H1 (cell line): ENCODE measurements around the gene C3AR1. TPM values are rescaled to one million over a fixed set of nuclear protein-coding genes. Genes with fewer than 3 reads are reported as not detected.

Source experiments
- CTCF ChIA-PET: fragments of 300-600 bp; sonication (Branson Sonifier 250); formaldehyde crosslinking; loops from one replicate; lab custom pipeline; 2021; ENCODE audit not compliant: partially characterized antibody; lab: Charles Lee
- POLR2A ChIA-PET: fragments of 300-600 bp; sonication (Branson Sonifier 250); formaldehyde crosslinking; loops from one replicate; lab custom pipeline; 2021; ENCODE audit warnings: inconsistent platforms; ENCODE audit not compliant: partially characterized antibody; lab: Charles Lee
- DNase-seq, 2 experiments: peaks; one replicate each; pipeline versions ENCODE4 v3.0.0 to v3.0.0-alpha.2; 2010 to 2022; ENCODE audit warnings: low spot score in 2 of 2, low read depth in 1 of 2, mixed read lengths in 1 of 2
- FAIRE-seq: peaks from 2 replicates; lab custom pipeline; 2011; peaks lifted over from hg19 to GRCh38; lab: Jason Lieb, UNC
- H2AFZ ChIP-seq: 2 replicates; pipeline ENCODE4 v1.8.1; 2012; ENCODE audit warnings: low read length, inconsistent platforms
- H2AK5ac ChIP-seq: 2 replicates; pipeline ENCODE4 v1.6.1; 2013; ENCODE audit warnings: low read depth, low read length
- H2BK120ac ChIP-seq: replicated peaks from 2 replicates; pipeline ENCODE3; 2013; ENCODE audit warnings: low read depth, low read length, inconsistent platforms
- H2BK12ac ChIP-seq: 2 replicates; pipeline ENCODE4 v1.6.1; 2013; ENCODE audit warnings: low read depth, low read length
- H2BK15ac ChIP-seq: 2 replicates; pipeline ENCODE4 v1.6.1; 2013; ENCODE audit warnings: low read length
- H2BK20ac ChIP-seq: 2 replicates; pipeline ENCODE4 v1.6.1; 2013; ENCODE audit warnings: low read length
- H2BK5ac ChIP-seq: 2 replicates; pipeline ENCODE4 v1.6.1; 2013; ENCODE audit warnings: low read depth, low read length
- H3K14ac ChIP-seq: 2 replicates; pipeline ENCODE4 v1.6.1; 2013; ENCODE audit warnings: inconsistent platforms; ENCODE audit not compliant: insufficient read length
- H3K18ac ChIP-seq: 2 replicates; pipeline ENCODE4 v1.6.1; 2013; ENCODE audit warnings: low read length; ENCODE audit errors: extremely low read depth
- H3K23ac ChIP-seq: 2 replicates; pipeline ENCODE4 v1.6.1; 2013; ENCODE audit warnings: inconsistent platforms; ENCODE audit not compliant: insufficient read length
- H3K23me2 ChIP-seq: 2 replicates; pipeline ENCODE4 v1.6.1; 2013; ENCODE audit warnings: low read depth, low read length
- H3K27ac ChIP-seq: 2 replicates; pipeline ENCODE4 v1.6.1; 2011; ENCODE audit warnings: low read depth, low read length, inconsistent platforms
- H3K27me3 ChIP-seq, 4 experiments: replicated peaks in 1 of 4; 1 replicate in 1 of 4; 2 replicates in 3 of 4; pipeline versions ENCODE4 v1.6.1 to v1.8.1; 2011 to 2013; ENCODE audit warnings: low read length in 3 of 4, mild to moderate bottlenecking in 3 of 4, inconsistent platforms in 2 of 4, mixed read lengths in 2 of 4, moderate library complexity in 1 of 4; ENCODE audit not compliant: control insufficient read depth in 3 of 4, insufficient read depth in 3 of 4; ENCODE audit errors: extremely low read depth in 1 of 4
- H3K36me3 ChIP-seq, 4 experiments: 2 replicates each; pipeline versions ENCODE4 v1.6.1 to v1.8.1; 2011 to 2013; ENCODE audit warnings: mild to moderate bottlenecking in 4 of 4, low read length in 3 of 4, moderate library complexity in 2 of 4, control low read depth in 1 of 4, inconsistent platforms in 1 of 4; ENCODE audit not compliant: insufficient read depth in 4 of 4, control insufficient read depth in 2 of 4
- H3K4ac ChIP-seq: replicated peaks from 2 replicates; pipeline ENCODE3; 2013; ENCODE audit warnings: low read length, low read depth, mixed read lengths, inconsistent platforms; ENCODE audit not compliant: insufficient read length
- H3K4me1 ChIP-seq, 4 experiments: replicated peaks in 1 of 4; 1 replicate in 1 of 4; 2 replicates in 3 of 4; pipeline versions ENCODE4 v1.6.1 to v1.8.1; 2011 to 2013; ENCODE audit warnings: low read length in 3 of 4, inconsistent platforms in 2 of 4, mixed read lengths in 1 of 4; ENCODE audit not compliant: insufficient read depth in 4 of 4, control insufficient read depth in 3 of 4
- H3K4me2 ChIP-seq, 2 experiments: 2 replicates each; pipeline versions ENCODE4 v1.6.1 to v1.8.1; 2011 to 2013; ENCODE audit warnings: low read depth in 2 of 2, low read length in 2 of 2, control low read depth in 1 of 2, inconsistent platforms in 1 of 2, mild to moderate bottlenecking in 1 of 2; ENCODE audit not compliant: insufficient read depth in 1 of 2
- H3K4me3 ChIP-seq, 4 experiments: fragments of 200-600, 300-600 bp in 1 of 4; sonication (generic), shearing (Covaris generic), sonication (Bioruptor Twin) in 1 of 4; 2 replicates each; pipeline versions ENCODE4 v1.5.1 to v1.8.1; 2011 to 2016; ENCODE audit warnings: low read length in 4 of 4, low read depth in 3 of 4, control low read depth in 2 of 4, inconsistent platforms in 2 of 4, mild to moderate bottlenecking in 2 of 4, mixed read lengths in 1 of 4, moderate library complexity in 1 of 4; ENCODE audit not compliant: insufficient read depth in 2 of 4; ENCODE audit errors: extremely low read depth in 1 of 4
- H3K56ac ChIP-seq: replicated peaks from 2 replicates; pipeline ENCODE3; 2013; ENCODE audit warnings: low read depth, mild to moderate bottlenecking, mixed read lengths, low read length, inconsistent platforms; ENCODE audit not compliant: insufficient read length
- H3K79me1 ChIP-seq: 2 replicates; pipeline ENCODE4 v1.6.1; 2013; ENCODE audit warnings: low read depth, low read length, control low read depth
- H3K79me2 ChIP-seq, 2 experiments: 2 replicates each; pipeline versions ENCODE4 v1.6.1 to v1.8.1; 2012 to 2013; ENCODE audit warnings: low read length in 2 of 2, mild to moderate bottlenecking in 2 of 2, inconsistent platforms in 1 of 2; ENCODE audit not compliant: insufficient read depth in 2 of 2, control insufficient read depth in 1 of 2
- H3K9ac ChIP-seq, 4 experiments: replicated peaks in 1 of 4; 1 replicate in 1 of 4; 2 replicates in 3 of 4; pipeline versions ENCODE4 v1.6.1 to v1.8.1; 2011 to 2013; ENCODE audit warnings: low read depth in 3 of 4, low read length in 3 of 4, control low read depth in 2 of 4, mild to moderate bottlenecking in 2 of 4, moderate library complexity in 2 of 4, inconsistent platforms in 1 of 4; ENCODE audit errors: extremely low read depth in 1 of 4
- H3K9me3 ChIP-seq, 2 experiments: 2 replicates each; pipeline versions ENCODE4 v1.6.1 to v1.8.1; 2012 to 2013; ENCODE audit warnings: mild to moderate bottlenecking in 2 of 2, moderate library complexity in 2 of 2, control low read depth in 1 of 2, inconsistent platforms in 1 of 2, low read depth in 1 of 2, low read length in 1 of 2, mixed read lengths in 1 of 2; ENCODE audit not compliant: insufficient read depth in 2 of 2
- H4K20me1 ChIP-seq, 2 experiments: replicated peaks in 1 of 2; 2 replicates each; pipeline versions ENCODE3 to v1.8.1; 2011 to 2013; ENCODE audit warnings: inconsistent platforms in 2 of 2, low read length in 2 of 2, mild to moderate bottlenecking in 1 of 2; ENCODE audit not compliant: insufficient read depth in 2 of 2, control insufficient read depth in 1 of 2
- H4K5ac ChIP-seq: 2 replicates; pipeline ENCODE4 v1.6.1; 2013; ENCODE audit warnings: low read length, low read depth, mixed read lengths, inconsistent platforms; ENCODE audit not compliant: insufficient read length
- H4K8ac ChIP-seq: 2 replicates; pipeline ENCODE4 v1.8.0; 2013; ENCODE audit warnings: mild to moderate bottlenecking, moderate library complexity, low read length, inconsistent platforms; ENCODE audit not compliant: insufficient read depth; ENCODE audit errors: extremely low read depth
- H4K91ac ChIP-seq: replicated peaks from 2 replicates; pipeline ENCODE3; 2013; ENCODE audit warnings: low read length, mixed read lengths, inconsistent platforms; ENCODE audit not compliant: insufficient read length
- CEBPB ChIP-seq: IDR thresholded peaks from 2 replicates; pipeline ENCODE4 v1.6.1; 2012; ENCODE audit warnings: low read depth, low read length
- CTBP2 ChIP-seq: IDR thresholded peaks from 2 replicates; pipeline ENCODE4 v1.7.0; 2011; ENCODE audit warnings: borderline replicate concordance, mild to moderate bottlenecking, moderate library complexity, mixed read lengths, low read length; ENCODE audit not compliant: insufficient read depth, insufficient read length
- EP300 ChIP-seq, 2 experiments: IDR thresholded peaks; 1 replicate in 1 of 2; 2 replicates in 1 of 2; pipeline ENCODE4 v1.6.1; 2011 to 2012; ENCODE audit warnings: low read depth in 2 of 2, low read length in 2 of 2, mild to moderate bottlenecking in 2 of 2, borderline replicate concordance in 1 of 2, inconsistent platforms in 1 of 2, moderate library complexity in 1 of 2
- JUN ChIP-seq: IDR thresholded peaks from 2 replicates; pipeline ENCODE4 v1.6.1; 2011; ENCODE audit warnings: low read depth, mild to moderate bottlenecking, improper control_type of control experiment, low read length
- SAP30 ChIP-seq: fragments of 300-600 bp; sonication (generic); IDR thresholded peaks from 2 replicates; pipeline ENCODE4 v1.7.1; 2012; ENCODE audit warnings: low read length, moderate library complexity, mild to moderate bottlenecking, inconsistent platforms; ENCODE audit not compliant: insufficient read depth, insufficient replicate concordance
- SIRT6 ChIP-seq: IDR thresholded peaks from one replicate; pipeline ENCODE4 v1.7.1; 2012; ENCODE audit warnings: low read length, inconsistent platforms
- SP2 ChIP-seq: IDR thresholded peaks from 2 replicates; pipeline ENCODE4 v1.6.1; 2012; ENCODE audit warnings: mild to moderate bottlenecking, low read length, inconsistent platforms
- SP4 ChIP-seq: IDR thresholded peaks from 2 replicates; pipeline ENCODE4 v1.6.1; 2012; ENCODE audit warnings: low read length, inconsistent platforms
- SRF ChIP-seq: IDR thresholded peaks from 2 replicates; pipeline ENCODE4 v1.6.1; 2011; ENCODE audit warnings: mild to moderate bottlenecking, low read depth, low read length, moderate library complexity
- YY1 ChIP-seq: IDR thresholded peaks from 2 replicates; pipeline ENCODE4 v1.6.1; 2011; ENCODE audit warnings: low read depth, mild to moderate bottlenecking, low read length
- WGBS, 2 experiments: shearing (Covaris generic) in 1 of 2; methylation state at CpG; one replicate each; pipeline versions ENCODE4 v1.1.6 to v1.1.7; 2013 to 2015; ENCODE audit warnings: low lambda C conversion rate in 2 of 2, mixed read lengths in 2 of 2, inconsistent platforms in 1 of 2, low coverage in 1 of 2, missing lambda C conversion rate in 1 of 2; ENCODE audit not compliant: insufficient replicate concordance in 2 of 2, insufficient coverage in 1 of 2, insufficient read length in 1 of 2; ENCODE audit errors: extremely low coverage in 1 of 2, missing lambda C conversion rate in 1 of 2; 5-methylcytosine and 5-hydroxymethylcytosine counted together
- polyA plus RNA-seq, 7 experiments: library from polyadenylated mRNA; depleted of rRNA in 3 of 7; stranded (reverse) in 5 of 7; unstranded in 2 of 7; fragments of >200 nt in 5 of 7; fragments of 200-250 nt in 2 of 7; gene quantifications; 1 replicate in 5 of 7; 2 replicates in 1 of 7; 4 replicates in 1 of 7; pipeline versions ENCODE4 v1.2.1 to v1.2.3, GENCODE V29; 2011 to 2013; ENCODE audit warnings: missing spikeins in 2 of 7, mixed read lengths in 2 of 7
- total RNA-seq: library from RNA; stranded (reverse); fragmentation: NEBNext Ultra II Directional; extraction: Animal tissue kit (Norgen Biotek cat#: 25700); gene quantifications from 2 replicates; pipeline ENCODE4 v1.2.1, GENCODE V29; 2021
- TF ChIP-seq, protein P1 (sequence below): IDR thresholded peaks from 2 replicates; pipeline ENCODE4 v1.6.1; 2012; ENCODE audit warnings: inconsistent platforms

The C3AR1 gene
- total and polyA plus RNA-seq, 2 of the 8 experiments (the other 6 are each of a cell fraction or from before 2014, with no cell fraction given): not detected

DNA sequence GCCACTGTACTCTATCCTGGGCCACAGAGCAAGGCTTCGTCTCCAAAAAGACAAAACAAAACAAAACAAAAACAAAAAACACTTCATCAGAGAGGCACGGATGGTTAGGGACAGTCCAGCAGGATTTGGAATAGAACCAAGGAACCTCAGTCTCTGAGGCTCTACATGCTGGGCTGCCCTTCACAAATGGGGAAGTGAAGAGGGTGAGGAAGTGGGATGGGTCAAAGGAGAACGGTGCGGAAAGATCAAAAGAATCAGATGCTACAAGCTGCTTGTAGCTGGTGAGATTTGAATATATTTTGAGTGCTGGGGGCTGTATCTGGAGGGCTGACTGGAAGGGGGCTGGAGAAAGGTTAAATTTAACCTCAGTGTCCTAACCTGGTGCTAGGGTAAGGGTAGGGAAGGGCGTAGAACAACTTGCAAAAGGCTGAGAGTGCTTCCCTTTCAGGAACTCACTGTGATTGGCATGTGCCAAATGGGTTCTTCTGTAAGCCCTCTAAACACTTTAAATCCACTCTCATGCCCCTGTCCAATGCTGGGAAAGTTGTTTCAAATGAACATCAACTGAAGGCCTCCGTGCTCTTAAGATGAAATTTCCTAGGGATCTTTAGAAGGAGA, 29.0 kb downstream of the C3AR1 start:
- CTCF ChIA-PET: interaction anchor here (1.6 to 12.2 kb wide), 3 partner anchors 9 to 37 kb away, joined by 6 to 146 read pairs (median 17); no protein-coding TSS in a partner anchor
- no peak overlapping the region for H3K18ac ChIP-seq
- peaks cover 0 to 6% (median 2%) of the 10 kb centered on the region in 4 experiments; a peak in 2 of 8 replicates for H3K36me3 ChIP-seq
- peaks cover 20% of the 10 kb centered on the region for H3K23me2 ChIP-seq
- no peak overlapping the region for H4K8ac ChIP-seq
- H4K91ac ChIP-seq: no peak overlapping the region
- no peaks in the 10 kb centered on the region for H3K9me3 ChIP-seq
- H3K4me1 ChIP-seq: peaks cover 21 to 37% (median 29%) of the 10 kb centered on the region in 4 experiments
- H3K79me2 ChIP-seq: peaks cover 0 to 21% of the 10 kb centered on the region in 2 experiments; a peak in 1 of 4 replicates
- TF ChIP-seq JUN (no peak), YY1 (no peak), SP4 (no peak), SRF (no peak), CEBPB (no peak), SP2 (no peak), SAP30 (no peak), SIRT6 (no peak), EP300 (IDR thresholded peaks at IDR 0.05; ENCODE audit: borderline replicate concordance in 1 of 2, low read depth in 2 of 2, low read length in 2 of 2) (no peak), CTBP2 (no peak)
- TF ChIP-seq, protein P1, sequence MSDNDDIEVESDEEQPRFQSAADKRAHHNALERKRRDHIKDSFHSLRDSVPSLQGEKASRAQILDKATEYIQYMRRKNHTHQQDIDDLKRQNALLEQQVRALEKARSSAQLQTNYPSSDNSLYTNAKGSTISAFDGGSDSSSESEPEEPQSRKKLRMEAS: no peak
- POLR2A ChIA-PET: no interaction called here
- H2BK120ac ChIP-seq: no peak overlapping the region
- H4K5ac ChIP-seq: no peak overlapping the region
- no peak overlapping the region for H2AFZ ChIP-seq
- H2BK15ac ChIP-seq: 0 out of 2 replicates have a peak overlapping the region, but pooled peaks have one; percentile 40
- H3K27me3 ChIP-seq: no peaks in the 10 kb centered on the region
- H2BK12ac ChIP-seq: no peak overlapping the region
- H3K9ac ChIP-seq: no peak overlapping the region
- peaks cover 5% of the 10 kb centered on the region; the same call in 1 of the 2 replicates for H3K79me1 ChIP-seq
- no peak overlapping the region for H3K4ac ChIP-seq
- peak overlapping the region; percentile 23; the same call in 1 of the 2 replicates for H2BK20ac ChIP-seq
- H3K4me3 ChIP-seq: no peak overlapping the region
- DNase-seq (no peak), FAIRE-seq (no peak)
- H3K27ac ChIP-seq: no peak overlapping the region
- no peak overlapping the region for H3K56ac ChIP-seq
- no peaks in the 10 kb centered on the region for H4K20me1 ChIP-seq
- no peak overlapping the region for H3K14ac ChIP-seq
- no peak overlapping the region for H2AK5ac ChIP-seq
- H3K23ac ChIP-seq: no peak overlapping the region
- WGBS, 2 experiments: 45% methylated on average over 6 of the region's 6 CpGs; no CpG with 5 or more reads in 1 of the 2 experiments
- peak overlapping the region; percentile 84 to 98; a peak in 1 of 4 replicates for H3K4me2 ChIP-seq
- H2BK5ac ChIP-seq: no peak overlapping the region
